ENCODE results near the gene LURAP1L. TPM values are rescaled to one million over a fixed set of nuclear protein-coding genes. Genes with fewer than 3 reads are reported as not detected.

The LURAP1L gene
- total RNA-seq, 1 experiment from 2014 or later, result 21.5 TPM

DNA sequence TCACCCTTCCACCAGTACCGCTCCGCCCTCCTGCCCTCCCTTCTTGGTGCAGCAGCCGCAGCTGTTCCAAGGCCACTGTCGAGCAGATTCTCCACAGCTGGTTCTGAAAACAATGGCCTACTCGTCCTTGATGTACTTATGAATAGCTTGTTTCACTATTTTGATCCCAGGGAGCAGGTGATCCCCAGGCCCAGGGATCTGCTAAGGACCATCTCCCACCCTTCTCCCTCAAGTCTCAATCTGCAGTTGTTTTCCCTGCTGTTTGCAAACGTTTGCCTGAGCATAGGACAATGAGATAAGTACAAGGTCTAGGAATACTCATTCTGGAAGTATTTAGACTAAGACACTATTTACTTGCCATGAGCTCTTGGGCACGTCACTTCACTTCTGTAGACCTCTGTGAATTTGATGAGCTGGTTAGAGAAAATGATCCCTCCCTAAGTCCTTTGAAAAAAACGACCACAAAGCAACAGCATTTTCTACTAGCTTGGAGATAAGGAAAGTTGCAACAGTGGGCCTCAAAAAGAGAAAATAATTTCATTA, 1.8 kb downstream of the LURAP1L start:
- DNase-seq (ENCODE audit: extremely low read depth, low read depth), result no peak

DNA sequence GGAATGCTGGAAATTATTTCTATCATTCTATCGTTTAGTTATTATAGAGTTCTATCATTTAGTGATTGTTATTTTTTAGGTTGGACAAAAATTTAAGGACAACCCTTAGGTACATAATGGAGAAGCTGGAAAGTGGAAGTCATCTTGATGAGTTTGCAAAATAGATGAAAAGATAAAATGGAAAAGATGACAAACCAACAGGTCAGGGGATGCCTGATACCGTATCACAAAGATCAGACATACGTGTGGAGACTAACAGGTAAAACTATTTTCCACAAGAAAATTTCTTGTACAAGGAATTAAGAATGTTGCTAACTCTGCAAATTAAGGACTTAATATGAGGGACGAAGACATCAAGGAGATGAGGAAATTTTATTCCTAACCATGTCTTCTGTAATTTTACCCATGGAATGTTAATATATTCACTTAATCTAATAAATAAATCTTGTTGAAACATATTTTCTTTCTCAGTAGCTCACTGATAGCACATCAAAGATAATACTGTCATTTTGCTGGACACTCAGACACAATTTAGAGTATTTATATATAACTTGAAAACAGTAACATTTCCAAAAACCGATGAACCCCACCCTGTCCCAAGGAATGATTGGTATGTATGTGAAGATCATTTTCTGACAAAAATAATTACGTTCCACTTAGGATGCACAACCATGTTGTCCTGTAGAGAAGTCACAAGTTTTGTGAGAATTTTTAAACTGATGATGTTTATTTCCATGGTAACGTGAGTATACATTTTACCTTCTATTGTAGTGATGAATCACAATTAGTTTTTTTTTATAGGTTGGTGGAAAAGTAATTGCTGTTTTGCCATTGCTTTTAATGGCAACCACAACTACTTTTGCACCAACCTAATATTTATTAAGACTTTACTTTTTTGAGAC, 2.6 kb downstream of the LURAP1L start:
- no peak for DNase-seq (ENCODE audit: extremely low read depth, low read depth)

DNA sequence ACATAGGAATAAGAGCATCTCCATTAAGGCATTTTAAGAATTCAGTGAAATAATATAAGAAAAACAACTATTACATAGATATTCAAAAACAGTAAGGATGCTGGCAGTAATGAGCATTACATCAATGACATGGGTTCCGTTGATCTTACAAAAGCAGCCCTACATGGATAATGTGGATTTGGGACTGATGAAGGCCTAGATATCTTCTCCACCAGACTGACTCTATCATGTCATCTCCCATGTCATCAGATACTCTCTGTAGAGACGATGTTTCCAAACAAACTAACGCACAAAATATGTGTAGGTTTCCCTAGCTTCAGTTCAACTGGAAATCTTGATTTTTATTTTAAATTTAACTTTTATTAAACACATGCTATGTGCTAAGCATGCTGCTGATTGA, 3.6 kb downstream of the LURAP1L start:
- DNase-seq (ENCODE audit: extremely low read depth, low read depth), result no peak

DNA sequence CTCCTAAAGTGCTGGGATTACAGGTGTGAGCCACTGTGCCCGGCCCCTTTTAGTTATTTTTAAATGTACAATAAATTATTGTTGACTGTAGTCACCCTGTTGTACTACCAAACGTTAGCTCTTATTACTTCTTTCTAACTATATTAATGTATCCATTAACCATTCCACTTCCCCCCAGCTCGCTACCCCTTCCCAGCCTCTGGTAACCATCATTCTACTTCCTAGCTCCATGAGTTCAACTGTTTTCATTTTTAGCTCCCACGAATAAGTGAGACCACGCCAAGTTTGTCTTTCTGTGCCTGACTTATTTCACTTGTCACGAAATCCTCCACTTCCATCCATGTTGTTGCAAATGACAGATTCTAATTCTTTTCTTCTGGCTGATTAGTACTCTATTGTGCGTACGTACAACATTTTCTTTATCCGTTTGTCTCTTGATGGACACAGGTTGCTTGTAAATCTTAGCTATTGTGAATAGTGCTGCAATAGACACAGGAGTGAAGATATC, 6.5 kb downstream of the LURAP1L start:
- no peak for DNase-seq (ENCODE audit: extremely low read depth, low read depth)

DNA sequence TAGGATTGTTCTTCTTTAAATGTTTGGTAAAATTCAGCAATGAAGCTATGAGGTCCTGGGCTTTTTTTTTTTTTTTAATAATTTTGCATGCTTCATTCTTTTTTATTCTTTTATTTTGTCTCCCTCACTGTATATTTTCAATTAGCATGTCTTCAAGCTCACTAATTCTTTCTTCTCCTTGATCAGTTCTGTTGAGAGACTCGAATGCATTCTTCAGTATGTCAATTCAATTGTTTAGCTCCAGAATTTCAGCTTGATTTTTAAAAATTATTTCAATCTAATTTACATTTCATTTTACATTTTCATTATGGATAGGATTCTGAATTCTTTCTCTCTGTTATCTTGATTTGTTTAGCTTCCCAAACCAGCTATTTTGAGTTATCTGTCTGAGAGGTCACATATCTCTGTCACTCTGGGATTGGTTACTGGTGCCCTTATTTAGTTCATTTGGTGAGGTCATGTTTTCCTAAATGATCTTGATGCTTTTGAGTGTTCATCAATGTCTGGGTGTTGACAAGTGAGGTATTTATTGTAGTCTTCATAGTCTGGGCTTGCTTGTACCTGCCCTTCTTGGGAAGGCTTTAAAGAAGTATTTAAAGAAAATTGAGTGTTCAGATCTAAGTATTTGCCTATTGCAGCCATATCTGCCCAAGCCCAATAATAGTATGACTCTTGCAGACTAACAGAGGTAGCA, 9.1 kb downstream of the LURAP1L start:
- DNase-seq (ENCODE audit: extremely low read depth, low read depth), result no peak

DNA sequence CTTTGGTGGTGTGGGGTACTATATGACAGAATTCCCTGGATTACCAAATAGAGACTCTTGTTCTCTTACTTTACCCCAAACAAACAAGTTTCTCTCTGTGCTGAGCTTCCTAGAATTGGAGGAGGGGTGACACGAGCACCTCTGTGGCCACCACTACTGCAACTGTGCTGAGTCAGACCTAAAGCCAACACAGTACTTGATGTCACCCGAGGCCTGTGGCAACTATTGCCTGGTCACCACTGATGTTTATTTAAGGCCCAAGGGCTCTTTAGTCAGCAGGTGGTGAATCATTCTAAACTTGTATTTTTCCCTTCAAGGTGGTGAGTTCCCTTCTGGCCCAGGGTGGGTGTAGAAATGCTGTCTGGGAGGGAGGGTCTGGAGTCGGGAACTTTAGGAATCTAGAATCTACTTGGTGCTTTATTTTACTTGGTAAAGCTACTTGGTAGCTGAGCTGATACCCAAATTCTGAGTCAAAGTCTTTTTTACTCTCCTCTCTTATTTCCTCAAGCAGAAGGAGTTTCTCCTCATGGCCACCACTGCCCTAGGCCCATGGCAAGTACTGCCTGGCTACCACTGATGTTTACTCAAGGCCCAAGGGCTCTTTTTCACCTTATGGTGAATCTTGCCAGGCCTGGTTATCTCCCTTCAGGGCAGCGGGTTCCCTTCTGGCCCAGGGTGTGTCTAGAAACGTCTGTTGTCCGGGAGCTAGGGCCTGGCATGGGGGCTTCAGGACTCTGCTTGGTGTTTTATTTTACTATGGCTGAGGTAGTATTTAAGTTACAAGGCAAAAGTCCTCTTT, 9.8 kb downstream of the LURAP1L start:
- DNase-seq (ENCODE audit: extremely low read depth, low read depth), result peak; percentile 72

DNA sequence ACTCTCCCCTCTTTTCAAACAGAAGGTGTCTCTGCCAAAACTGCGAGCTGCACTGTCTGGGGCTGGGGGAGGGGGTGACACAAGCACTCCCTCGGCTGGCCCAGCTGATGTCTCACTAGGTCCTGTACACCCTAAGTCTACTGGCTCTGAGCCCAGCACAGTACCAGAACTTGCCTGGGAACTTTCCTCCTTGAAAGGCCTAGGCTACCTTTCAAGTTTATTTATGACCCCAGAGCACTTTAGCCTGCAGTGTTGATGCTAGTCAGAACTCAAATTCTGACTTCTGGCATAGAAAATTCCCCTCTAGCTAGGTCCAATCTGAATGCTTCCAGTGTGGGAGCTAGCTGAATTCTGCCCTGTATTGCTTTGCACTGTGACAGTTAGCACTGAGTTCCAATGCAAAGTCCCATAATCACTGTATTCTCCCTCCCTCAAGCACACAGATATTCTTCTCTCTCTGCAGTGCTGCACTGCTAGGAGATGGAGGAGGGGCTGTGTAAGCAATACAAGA, 10.5 kb downstream of the LURAP1L start:
- DNase-seq (ENCODE audit: extremely low read depth, low read depth), result no peak

DNA sequence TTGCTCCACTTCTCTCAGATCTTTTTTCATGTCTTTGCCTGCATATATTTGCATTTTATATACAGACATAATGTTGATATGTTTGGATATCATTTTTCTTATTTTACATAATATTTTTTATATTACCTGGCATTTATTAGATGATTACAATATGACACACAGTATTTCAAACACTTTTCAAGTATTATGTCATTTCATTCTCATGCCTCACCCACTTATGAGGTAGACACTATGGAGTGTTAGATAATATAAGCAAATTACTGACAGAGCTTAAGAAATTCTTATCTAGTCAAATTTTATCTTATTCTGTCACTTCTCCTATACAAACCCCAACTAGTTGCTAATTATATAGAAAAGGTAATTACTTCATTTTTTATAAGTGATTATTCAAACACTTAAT, 11.1 kb downstream of the LURAP1L start:
- no peak for DNase-seq (ENCODE audit: extremely low read depth, low read depth)

DNA sequence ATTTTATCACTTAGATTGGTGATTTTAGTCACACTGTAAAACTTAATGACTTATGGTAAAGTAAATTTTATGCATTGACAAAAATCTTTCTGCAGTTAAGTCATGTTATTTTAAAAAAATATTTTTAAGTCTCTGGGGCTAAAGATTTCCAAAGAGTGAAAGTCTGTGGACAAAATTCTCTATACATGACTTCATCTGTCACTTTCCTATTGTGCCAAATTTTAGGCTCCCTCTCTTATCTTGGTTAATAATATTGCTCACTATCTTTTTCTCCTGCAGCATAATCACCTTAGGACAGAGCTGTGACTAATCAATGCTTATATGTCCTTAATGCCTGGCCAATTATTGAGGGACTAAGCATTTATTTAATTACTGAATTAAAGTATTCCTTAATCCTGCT, 15.2 kb downstream of the LURAP1L start:
- no peak for DNase-seq (ENCODE audit: extremely low read depth, low read depth)

DNA sequence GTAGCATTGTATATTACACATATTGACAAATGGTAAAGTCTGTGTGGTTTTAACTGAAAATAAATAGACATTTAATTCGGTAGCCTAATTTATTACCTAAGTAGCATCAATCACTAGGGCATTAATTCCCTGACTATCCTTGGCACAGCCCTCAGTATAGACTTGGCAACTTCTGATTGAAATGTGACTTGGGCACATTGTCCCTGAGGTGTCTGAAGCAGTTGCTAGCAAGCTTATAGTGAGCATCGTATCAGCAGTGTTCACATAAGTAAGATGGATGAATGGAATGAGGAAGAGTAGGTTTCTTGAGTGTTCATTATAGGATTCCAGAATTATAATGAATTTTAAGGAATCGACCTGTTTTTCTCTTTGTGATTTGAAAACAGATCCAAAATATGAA, 16.1 kb downstream of the LURAP1L start:
- no peak for DNase-seq (ENCODE audit: extremely low read depth, low read depth)

DNA sequence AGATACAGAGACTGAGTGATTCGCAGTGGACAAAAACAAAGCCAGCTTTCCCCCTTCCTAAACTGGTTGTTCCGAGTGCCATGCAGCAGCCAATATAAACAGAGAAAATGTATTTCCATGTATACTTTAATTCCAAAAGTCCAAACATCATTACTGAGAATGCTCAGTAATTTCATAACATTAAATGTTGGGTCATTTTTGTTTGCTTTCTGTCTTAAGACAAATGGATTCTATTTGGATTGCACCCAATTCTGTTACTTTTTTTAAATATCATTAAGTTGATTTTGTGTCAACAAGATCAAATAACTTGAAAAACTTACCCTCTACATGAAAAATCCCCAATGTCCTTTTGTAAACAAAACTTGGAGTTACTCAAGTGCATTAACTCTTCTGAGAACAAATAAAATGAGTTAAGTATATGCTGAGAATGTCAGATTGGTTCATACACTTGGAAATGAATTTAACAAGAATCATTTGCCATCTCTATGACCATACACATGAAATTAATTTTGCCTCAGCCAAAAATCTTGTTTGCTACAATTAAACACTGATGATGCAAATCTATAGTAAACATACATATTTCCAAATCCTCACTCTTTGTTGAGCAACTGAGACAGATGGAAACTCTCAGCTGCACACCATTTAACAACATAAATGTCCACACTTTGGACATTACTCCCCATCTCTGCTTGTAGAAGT, 19.4 kb downstream of the LURAP1L start:
- no peak for DNase-seq (ENCODE audit: extremely low read depth, low read depth)

DNA sequence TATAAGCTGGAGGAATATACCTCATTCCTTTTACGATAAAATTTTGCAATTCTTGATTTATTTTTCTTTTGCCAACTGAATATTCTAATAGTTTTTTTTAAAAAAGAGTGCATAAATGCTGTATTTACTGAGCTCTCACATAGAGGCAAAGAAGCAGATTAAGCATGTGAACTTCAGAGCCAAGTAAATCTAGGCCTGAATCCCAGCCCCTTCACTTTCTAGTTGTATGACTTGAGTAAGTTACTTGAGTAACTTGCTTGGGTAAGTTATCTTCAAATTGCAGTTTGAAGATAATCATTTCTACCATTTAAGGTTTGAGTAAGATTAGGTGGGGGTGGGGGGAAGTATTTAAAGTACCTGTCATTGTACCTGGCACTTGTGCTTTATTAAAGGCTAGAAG, 21.8 kb downstream of the LURAP1L start:
- DNase-seq (ENCODE audit: extremely low read depth, low read depth), result no peak

DNA sequence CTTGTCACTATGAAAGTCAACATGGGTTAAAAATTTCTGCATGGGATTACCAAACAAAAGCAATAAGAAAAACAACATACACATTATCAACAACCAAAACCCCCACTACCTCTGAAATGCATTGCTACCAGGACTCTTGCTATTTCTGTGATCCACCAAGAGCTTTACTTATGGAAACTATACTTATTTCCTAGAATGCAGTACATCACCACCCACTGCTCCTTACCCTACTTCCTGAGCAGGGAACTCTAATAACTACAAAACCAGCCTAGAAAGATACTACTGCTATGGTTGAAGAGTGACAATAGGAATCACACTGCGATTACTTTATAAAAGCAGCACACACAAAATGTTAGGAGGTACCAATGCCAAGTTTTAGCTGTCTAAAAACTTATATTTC, 22.2 kb downstream of the LURAP1L start:
- DNase-seq (ENCODE audit: extremely low read depth, low read depth), result no peak

DNA sequence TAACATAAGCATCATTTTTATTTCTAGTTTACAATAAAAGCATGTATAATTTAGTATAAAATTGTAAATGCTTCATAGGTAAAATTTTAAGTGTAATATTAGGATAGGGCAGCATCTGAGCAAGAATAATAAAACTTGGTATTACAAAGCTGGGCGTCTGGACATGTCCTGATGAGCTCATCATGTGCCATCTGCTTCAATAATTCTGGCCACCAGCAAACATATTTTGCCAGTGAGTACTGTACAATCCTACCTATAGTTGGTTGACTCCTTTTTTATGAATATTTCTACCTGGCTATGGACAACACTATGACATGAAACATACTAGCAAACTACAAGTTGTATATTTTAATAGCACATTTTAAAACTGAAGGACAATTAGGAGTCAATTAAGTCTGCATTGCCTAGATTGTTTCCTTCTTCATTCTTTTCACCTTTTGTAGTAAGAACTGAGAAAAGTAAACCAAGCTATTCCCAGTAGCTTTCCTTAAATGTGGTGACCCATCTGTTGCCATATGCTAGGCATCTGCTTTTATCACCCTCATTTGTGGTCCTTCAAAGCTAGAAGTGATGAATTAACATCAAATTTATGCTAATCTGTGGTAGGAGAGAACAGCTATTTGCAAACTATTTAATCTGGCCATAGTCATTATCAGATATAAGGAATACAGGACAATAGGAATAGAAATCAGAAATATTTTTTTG, 23.4 kb downstream of the LURAP1L start:
- DNase-seq (ENCODE audit: extremely low read depth, low read depth), result no peak

DNA sequence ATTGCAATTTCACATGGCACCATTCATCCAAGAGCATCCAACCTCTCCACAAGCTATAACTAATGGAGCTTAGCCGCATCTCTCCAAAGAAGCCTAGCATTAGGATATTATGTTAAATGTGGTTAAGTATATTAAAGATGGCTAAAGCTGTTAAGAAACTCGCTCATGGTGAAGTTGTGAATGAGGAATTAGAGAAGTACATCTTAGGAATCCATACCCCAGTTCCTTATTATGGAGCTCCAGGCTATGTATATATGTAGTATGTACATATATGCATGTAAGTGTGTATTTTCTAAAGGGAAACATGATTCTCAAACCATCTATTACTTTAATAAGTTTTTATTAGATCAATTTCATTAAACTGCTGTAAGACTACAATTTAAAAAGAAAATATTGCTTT, 26.4 kb downstream of the LURAP1L start:
- DNase-seq (ENCODE audit: extremely low read depth, low read depth), result no peak

DNA sequence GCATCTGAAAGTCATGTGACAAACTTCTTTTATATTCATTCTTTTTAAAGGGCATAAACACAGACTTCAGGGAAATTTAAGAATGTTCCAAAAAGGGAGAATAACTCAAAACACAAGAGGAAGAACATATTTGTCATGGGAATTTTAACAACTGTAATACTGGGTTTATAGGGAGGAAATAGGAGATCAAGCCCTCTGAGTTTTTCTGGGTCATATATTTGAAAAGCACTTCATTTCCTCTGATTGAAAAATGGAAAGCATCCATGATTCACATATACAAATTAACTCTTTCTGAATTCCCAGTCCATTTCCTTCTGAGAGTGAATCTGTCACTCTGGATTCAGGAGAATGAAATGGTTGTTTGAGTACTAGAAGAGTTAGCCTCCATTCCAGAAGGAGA, 26.8 kb downstream of the LURAP1L start:
- no peak for DNase-seq (ENCODE audit: extremely low read depth, low read depth)

DNA sequence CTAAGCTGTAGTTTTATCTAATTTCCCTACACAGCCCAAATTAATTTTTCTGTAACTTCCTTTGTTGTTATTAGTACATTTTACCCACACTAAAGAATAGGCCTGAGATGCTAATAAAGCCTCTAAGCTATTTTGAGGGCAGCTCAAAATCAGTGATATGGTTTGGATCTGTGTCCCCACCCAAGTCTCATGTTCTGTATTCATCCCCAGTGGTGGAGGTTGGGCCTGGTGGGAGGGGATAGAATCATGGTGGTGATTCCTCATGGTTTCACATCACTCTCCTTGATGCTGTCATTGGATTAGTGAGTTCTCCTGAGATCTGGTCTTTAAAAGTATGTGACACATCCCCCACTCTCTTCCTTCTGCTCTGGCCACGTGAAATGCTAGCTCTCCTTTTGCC, 27.3 kb downstream of the LURAP1L start:
- DNase-seq (ENCODE audit: extremely low read depth, low read depth), result no peak

DNA sequence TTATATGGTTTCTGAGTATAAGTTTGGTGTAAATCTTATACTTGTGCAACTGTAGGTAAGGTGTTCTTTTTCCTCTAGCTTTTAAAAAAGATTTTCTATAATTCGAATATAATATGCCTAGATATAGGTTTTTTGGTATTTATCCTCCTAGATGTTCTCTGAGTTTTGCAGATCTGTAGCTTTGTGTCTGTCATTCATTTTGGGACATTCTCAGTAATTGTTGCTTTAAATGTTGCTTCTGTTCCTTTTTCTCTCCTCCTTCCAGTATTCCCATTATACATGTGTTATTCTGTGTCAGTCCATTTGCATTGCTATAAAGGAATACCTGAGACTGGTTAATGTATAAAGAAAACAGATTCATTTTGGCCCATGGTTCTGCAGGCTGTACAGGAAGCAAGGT, 33.7 kb downstream of the LURAP1L start:
- DNase-seq (ENCODE audit: extremely low read depth, low read depth), result no peak

DNA sequence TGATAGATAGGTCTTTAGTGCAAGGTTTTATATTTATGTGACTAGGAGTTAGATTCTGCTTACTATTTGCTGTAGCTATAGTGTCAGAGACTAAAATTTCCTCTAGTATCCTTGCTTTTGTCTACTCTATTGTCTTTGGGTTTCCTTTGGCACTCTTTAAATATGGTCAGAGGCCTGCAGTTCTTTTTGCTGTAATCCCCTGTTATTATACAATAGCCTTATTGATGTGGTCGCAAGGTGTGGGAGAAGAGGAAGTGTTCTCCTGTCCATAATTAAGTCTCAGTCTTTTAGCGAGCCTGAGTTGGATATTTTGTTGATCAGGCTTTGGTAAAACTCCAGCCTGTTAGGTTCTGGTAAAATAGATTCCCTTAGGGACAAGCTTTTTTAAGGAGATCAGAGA, 34.9 kb downstream of the LURAP1L start:
- DNase-seq (ENCODE audit: extremely low read depth, low read depth), result no peak

All from NCI-H460 (cell line).